GM21825 (cell line): ENCODE data around the gene HDDC3.
A peak's percentile ranks its signal among the peaks of the same experiment; 100 is the strongest.
"Not testable (repeated sequence)": the region's sequence is repeated elsewhere in the genome, so short reads cannot be mapped to it uniquely, and the experiment has no call there.

Experiments
- ATAC-seq: cut with Tn5 transposase; IDR thresholded peaks from one replicate; pipeline ENCODE4 v1.9.1; 2021; ENCODE audit warnings: mild to moderate bottlenecking, moderate library complexity; ENCODE audit not compliant: unreplicated experiment

HDDC3 gene

GRCh38 chr15:90933301-90933700 is 952 bp upstream of the HDDC3 start:
- no peak for ATAC-seq

- no peak for ATAC-seq
Measured at GRCh38 chr15:90932660-90932991, 277 bp upstream of the HDDC3 start.

- no peak for ATAC-seq
Measured at GRCh38 chr15:90931575-90931827, 848 bp downstream of the HDDC3 start.

- no peak for ATAC-seq
Measured at GRCh38 chr15:90930861-90931574, 1.3 kb downstream of the HDDC3 start.

- no peak for ATAC-seq
Measured at GRCh38 chr15:90929246-90930019, 2.9 kb downstream of the HDDC3 start.

GRCh38 chr15:90928106-90928505 is 4.2 kb downstream of the HDDC3 start:
- not testable (repeated sequence) for ATAC-seq

DNA sequence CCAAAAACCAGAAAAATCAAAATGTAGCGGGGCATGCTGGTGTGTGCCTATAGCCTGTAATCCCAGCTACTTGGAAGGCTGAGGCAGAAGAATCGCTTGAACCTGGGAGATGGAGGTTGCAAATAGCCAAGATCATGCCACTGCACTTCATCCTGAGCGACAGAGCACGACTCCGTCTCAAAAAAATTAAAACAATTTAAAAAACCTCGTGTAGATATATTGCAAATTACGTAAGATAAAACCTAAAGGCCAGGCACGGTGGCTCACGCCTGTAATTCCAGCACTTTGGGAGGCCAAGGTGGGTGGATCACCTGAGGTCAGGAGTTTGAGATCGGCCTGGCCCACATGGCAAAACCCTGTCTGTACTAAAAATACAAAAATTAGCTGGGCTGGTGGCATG is 5.6 kb downstream of the HDDC3 start:
- not testable (repeated sequence) for ATAC-seq

- ATAC-seq, result peak; percentile 63
Measured at GRCh38 chr15:90924375-90924774, 8.0 kb downstream of the HDDC3 start.

GRCh38 chr15:90922712-90923322 is 9.5 kb downstream of the HDDC3 start:
- peak; percentile 60 for ATAC-seq

DNA sequence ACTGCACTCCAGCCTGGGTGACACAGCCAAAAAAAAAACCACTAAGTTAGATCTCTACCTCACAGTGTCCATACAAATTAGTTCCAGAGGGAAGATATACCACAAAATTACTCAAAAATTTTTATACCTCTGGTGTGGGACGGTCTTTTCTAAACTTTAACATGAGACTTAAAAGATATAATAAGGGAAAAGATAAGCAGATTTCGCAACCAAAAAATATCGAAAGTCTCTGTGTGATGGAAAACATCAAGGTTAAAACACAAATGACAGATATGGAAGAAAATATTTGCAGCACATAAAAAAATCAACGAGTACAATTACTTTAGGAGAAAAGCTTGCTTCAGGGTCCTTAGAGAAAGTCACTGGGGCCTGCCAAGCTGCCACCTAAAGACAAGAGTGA is 10.5 kb downstream of the HDDC3 start:
- no peak for ATAC-seq

DNA sequence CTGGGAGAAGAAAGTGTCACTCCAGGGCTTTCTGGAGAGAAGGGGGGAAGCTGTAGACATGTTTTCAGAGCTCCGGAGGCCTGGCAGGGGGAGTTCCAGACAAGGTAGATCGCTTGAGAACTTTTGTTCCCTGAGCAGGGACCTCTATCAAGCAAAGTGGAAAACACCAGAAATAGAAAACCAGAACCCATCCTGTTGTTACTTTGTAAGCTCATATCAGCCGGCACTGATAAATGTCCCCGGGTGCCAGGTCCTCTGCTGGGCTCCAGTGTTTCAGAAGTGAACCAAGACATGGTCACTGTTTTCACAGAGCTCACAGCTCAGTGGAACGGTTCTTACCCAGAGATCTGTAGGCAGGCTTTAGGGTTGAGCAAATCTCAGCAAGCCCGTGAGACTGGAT is 13.5 kb downstream of the HDDC3 start:
- no peak for ATAC-seq

- ATAC-seq, result no peak
Measured at GRCh38 chr15:90918034-90918788, 14.1 kb downstream of the HDDC3 start.

DNA sequence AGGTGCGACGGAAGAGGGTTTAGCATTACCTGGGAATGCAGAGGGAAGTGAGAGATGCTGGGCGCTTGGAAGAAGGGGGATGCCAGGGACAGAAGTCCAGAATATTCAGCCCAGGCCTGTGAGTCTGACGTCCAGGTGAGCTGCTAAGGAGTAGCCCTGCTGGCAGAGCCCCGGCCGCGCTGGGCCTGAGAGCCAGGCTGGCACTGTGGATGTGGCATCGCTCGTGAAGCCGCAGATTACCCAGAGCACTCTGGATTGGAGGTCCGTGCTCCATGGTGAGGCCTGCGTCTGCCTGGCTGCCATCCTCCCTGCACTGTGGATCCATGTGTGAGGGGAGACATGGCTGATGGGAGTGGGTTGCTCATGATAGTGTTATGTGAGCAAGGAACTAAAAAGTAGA is 14.8 kb downstream of the HDDC3 start:
- no peak for ATAC-seq

DNA sequence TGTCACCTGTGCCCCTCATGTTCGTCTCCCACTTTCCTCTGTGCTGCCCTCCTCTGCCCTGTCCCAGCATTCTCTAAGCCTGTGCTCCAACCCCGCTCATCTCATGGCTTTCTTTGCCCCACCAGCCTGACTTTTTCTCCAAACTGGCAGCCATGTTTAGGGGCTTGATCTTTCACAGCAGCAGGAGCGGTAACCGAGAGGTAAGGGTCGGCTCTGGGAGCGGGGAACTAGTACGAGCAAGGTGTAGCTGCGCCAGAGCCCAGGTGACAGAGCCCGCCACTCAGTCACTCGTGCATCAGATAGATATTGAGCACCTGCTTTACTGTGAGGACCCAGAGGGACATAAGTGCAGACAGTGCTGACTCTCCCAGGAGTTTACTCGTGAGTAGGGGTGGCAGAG is 15.9 kb downstream of the HDDC3 start:
- no peak for ATAC-seq

- ATAC-seq, result no peak
Measured at GRCh38 chr15:90915808-90916440, 16.4 kb downstream of the HDDC3 start.

- no peak for ATAC-seq
Measured at GRCh38 chr15:90915216-90915807, 17.0 kb downstream of the HDDC3 start.

DNA sequence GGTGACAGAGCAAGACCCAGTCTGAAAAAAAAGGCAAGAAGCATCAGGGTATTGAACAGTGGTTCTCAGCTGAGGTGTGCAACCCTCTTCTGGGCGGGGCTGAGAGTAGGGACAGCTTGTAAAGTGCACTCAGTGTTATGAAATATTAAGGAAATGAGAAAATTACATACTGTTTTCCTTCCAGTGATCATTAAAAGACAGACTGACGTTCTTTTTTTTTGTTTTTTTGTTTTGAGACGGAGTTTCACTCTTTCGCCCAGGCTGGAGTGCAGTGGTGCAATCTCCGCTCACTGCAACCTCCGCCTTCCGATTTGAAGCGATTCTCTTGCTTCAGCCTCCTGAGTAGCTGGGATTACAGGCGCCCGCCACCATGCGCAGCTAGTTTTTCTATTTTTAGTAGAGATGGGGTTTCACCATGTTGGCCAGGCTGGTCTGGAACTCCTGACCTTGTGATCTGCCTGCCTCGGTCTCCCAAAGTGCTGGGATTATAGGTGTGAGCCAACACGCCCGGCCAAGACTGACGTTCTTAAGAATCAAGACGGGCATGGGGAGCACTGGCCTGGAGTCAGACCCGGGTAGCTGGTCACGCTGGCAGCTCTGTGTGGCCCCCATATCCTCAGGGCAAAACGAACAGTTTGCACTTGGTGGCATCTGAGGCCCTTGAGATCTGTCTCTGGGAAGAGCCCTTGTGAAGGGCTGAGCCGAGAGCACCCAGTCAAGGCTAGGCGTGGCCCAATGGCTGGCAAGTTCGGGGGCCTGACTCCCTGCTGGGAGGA is 17.9 kb downstream of the HDDC3 start:
- no peak for ATAC-seq

DNA sequence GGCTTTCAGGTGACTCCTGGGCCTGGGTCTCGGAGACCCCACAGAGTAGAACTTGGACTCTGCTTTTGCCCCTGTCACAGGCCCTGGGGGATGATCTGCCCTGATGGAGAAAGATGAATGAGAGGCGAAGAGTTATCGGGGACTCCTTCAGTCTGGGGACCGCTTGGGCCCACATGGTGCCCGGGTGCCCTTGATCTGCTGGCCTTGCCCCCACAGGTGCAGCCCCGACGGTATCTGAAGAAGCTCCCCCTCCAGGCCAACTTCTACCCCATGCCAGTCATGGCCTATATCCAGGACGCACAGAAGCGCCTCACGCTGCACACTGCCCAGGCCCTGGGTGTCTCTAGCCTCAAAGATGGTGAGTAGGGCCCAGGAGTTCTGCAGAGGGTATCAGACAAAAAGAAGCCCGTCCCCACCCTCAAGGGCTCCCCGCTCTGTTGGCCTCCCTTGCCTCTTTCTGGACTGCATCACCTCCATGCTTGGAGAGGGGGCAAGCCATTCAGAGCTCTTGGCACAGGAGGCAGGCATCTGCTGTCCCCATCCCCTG is 18.9 kb downstream of the HDDC3 start:
- no peak for ATAC-seq

DNA sequence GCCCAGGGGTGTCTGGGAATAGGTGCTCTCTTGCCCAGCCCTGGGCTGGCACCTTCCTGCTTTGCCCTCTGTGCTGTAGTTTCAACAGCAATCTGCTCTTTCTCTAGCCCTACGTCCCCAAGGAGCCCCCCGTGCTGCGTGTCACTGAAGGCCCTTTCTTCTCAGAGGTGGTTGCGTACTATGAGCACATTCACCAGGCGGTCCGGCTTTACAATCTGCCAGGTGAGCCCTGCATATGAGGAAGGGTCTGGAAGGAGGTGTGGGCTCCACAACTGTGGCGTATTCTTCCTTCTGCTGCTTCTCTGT is 19.6 kb downstream of the HDDC3 start:
- no peak for ATAC-seq
